ENCODE results near the gene MCOLN1. TPM values are rescaled to one million over a fixed set of nuclear protein-coding genes. Genes with fewer than 3 reads are reported as not detected.

MCOLN1 gene
- polyA plus RNA-seq, 1 of the 3 experiments (the other 2 are of a cell fraction), result 28.4 TPM

DNA sequence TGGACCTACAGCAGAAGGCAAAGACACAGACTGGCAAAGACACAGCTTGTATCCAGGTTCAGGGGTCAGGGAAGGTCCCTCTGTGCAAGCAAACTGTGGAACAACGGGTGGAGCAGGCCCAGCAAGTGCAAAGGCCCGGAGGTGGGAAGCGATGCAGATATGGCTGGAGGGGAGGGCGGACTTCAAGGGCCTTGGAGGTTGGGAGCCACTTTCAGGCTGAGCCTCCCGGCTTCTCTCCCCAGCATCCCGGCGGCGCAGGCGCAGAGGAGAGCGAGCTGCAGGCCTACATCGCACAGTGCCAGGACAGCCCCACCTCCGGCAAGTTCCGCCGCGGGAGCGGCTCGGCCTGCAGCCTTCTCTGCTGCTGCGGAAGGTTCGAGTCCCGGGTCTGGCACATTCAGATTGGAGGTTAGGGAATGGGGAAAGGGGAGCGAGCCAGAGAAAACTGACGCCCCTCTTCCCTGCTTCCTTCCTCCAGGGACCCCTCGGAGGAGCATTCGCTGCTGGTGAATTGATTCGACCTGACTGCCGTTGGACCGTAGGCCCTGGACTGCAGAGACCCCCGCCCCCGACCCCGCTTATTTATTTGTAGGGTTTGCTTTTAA is 11.0 kb downstream of the MCOLN1 start:
- TF ChIP-seq SMC3 (IDR thresholded peaks at IDR 0.05; ENCODE audit: low read depth, low read length) (no peak), YY1 (IDR thresholded peaks at IDR 0.05; ENCODE audit: low read depth) (no peak), RAD21 (IDR thresholded peaks at IDR 0.05; ENCODE audit: low read length) (no peak), RCOR1 (IDR thresholded peaks at IDR 0.05; ENCODE audit: low read length) (no peak), GABPA (IDR thresholded peaks at IDR 0.05; ENCODE audit: low read depth) (no peak), CHD2 (IDR thresholded peaks at IDR 0.05; ENCODE audit: low read length, partially characterized antibody) (no peak), MXI1 (IDR thresholded peaks at IDR 0.05; ENCODE audit: low read depth, low read length) (no peak), NRF1 (IDR thresholded peaks at IDR 0.05; ENCODE audit: low read depth, low read length) (no peak), JUND (IDR thresholded peaks at IDR 0.05) (no peak)
- TF ChIP-seq, protein P1, sequence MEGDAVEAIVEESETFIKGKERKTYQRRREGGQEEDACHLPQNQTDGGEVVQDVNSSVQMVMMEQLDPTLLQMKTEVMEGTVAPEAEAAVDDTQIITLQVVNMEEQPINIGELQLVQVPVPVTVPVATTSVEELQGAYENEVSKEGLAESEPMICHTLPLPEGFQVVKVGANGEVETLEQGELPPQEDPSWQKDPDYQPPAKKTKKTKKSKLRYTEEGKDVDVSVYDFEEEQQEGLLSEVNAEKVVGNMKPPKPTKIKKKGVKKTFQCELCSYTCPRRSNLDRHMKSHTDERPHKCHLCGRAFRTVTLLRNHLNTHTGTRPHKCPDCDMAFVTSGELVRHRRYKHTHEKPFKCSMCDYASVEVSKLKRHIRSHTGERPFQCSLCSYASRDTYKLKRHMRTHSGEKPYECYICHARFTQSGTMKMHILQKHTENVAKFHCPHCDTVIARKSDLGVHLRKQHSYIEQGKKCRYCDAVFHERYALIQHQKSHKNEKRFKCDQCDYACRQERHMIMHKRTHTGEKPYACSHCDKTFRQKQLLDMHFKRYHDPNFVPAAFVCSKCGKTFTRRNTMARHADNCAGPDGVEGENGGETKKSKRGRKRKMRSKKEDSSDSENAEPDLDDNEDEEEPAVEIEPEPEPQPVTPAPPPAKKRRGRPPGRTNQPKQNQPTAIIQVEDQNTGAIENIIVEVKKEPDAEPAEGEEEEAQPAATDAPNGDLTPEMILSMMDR (IDR thresholded peaks at IDR 0.05), result no peak
- Histone ChIP-seq H3K4me3 (ENCODE audit: low read depth in 2 of 2, low read length in 1 of 2) (peak overlapping the region; percentile 85 to 94), H3K27me3 (ENCODE audit: insufficient read depth) (no peaks in the 10 kb centered on the region), H3K27ac (ENCODE audit: low read depth in 2 of 2, low read length in 1 of 2) (peak overlapping the region; percentile 49 to 92; a peak in 3 of 4 replicates), H3K9ac (peak overlapping the region; percentile 82), H3K9me3 (no peaks in the 10 kb centered on the region), H2AFZ (ENCODE audit: low read depth) (peak overlapping the region; percentile 94), H3K9me2 (no peaks in the 10 kb centered on the region), H3K79me2 (ENCODE audit: insufficient read depth) (peaks cover 7% of the 10 kb centered on the region), H3K4me2 (peak overlapping the region; percentile 94), H3K4me1 (ENCODE audit: control insufficient read depth in 1 of 2, insufficient read depth in 2 of 2, low read depth in 1 of 2, low read length in 1 of 2) (peaks cover 0 to 15% of the 10 kb centered on the region in 2 experiments; a peak in 2 of 4 replicates), H3K36me3 (replicated peaks in 1 of 2; ENCODE audit: control insufficient read depth in 1 of 2, insufficient read depth in 2 of 2, low read length in 1 of 2) (peaks cover 7 to 10% of the 10 kb centered on the region in 2 experiments), H4K20me1 (ENCODE audit: insufficient read depth) (no peaks in the 10 kb centered on the region), H3F3A (replicated peaks; ENCODE audit: insufficient read depth) (no peaks in the 10 kb centered on the region)
- WGBS (ENCODE audit: low lambda C conversion rate), result 39% methylated on average over 20 of the region's 30 CpGs
- ChIA-PET CTCF (interaction anchor here (1.9 to 5.0 kb wide), 2 partner anchors 11 to 179 kb away, joined by 7 to 25 read pairs; partner anchors contain the start of gene MCOLN1), POLR2A (interaction anchor here (3.5 kb wide), 1 partner anchor 11 kb away, joined by 16 read pairs; the partner anchor contains the start of gene MCOLN1)
- no peak for DNase-seq

DNA sequence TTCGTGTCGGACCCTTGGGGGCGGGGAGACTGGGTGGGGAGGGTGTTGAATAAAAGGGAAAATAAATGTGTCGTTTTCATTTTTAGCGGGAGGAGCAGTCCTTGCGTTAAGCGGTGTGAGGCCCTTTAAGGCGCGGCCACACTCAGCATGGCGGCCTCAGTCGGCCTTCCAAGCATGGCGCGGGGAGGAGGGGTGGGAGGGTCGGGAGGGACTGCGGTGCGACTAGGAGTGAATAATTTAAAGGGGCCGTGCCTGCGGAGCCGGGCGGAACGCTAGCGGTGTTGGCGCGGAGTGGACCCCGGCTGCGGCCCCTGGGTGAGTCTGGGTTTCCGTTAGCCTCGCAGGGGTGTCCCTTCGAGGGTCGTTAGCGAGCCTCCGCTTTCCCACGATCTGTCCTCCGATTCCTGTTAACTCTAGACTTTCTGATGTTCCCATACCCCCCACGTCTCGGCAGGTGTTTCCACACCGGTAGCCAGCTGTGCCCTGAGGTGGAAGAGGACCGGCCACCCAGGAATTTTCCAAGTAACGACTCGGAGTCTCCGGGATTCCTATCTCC is 11.6 kb downstream of the MCOLN1 start:
- peak overlapping the region; percentile 94 for H3K4me2 ChIP-seq
- H3K36me3 ChIP-seq (replicated peaks in 1 of 2; ENCODE audit: control insufficient read depth in 1 of 2, insufficient read depth in 2 of 2, low read length in 1 of 2), result peaks cover 13 to 15% of the 10 kb centered on the region in 2 experiments
- no peaks in the 10 kb centered on the region for H3K9me2 ChIP-seq
- H3K9ac ChIP-seq, result peak overlapping the region; percentile 82
- no peaks in the 10 kb centered on the region for H3K9me3 ChIP-seq
- peak overlapping the region; percentile 85 to 94 for H3K4me3 ChIP-seq (ENCODE audit: low read depth in 2 of 2, low read length in 1 of 2)
- H2AFZ ChIP-seq (ENCODE audit: low read depth), result peak overlapping the region; percentile 94
- H3K4me1 ChIP-seq (ENCODE audit: control insufficient read depth in 1 of 2, insufficient read depth in 2 of 2, low read depth in 1 of 2, low read length in 1 of 2), result peaks cover 0 to 15% of the 10 kb centered on the region in 2 experiments; a peak in 2 of 4 replicates
- no peaks in the 10 kb centered on the region for H3F3A ChIP-seq (replicated peaks; ENCODE audit: insufficient read depth)
- ChIA-PET CTCF (interaction anchor here (1.0 to 5.0 kb wide), 2 partner anchors 12 to 184 kb away, joined by 3 to 25 read pairs; partner anchors contain the start of gene MCOLN1), POLR2A (interaction anchor here (1.4 to 3.5 kb wide), 2 partner anchors 11 to 51 kb away, joined by 3 to 16 read pairs; partner anchors contain the start of gene MCOLN1)
- H3K79me2 ChIP-seq (ENCODE audit: insufficient read depth), result peaks cover 7% of the 10 kb centered on the region
- peak; percentile 95 for DNase-seq
- under 1% methylated on average over 30 of the region's 41 CpGs for WGBS (ENCODE audit: low lambda C conversion rate)
- peak overlapping the region; percentile 87 to 92 for H3K27ac ChIP-seq (ENCODE audit: low read depth in 2 of 2, low read length in 1 of 2)
- no peaks in the 10 kb centered on the region for H3K27me3 ChIP-seq (ENCODE audit: insufficient read depth)
- no peaks in the 10 kb centered on the region for H4K20me1 ChIP-seq (ENCODE audit: insufficient read depth)
- TF ChIP-seq TCF12 (IDR thresholded peaks at IDR 0.05), result no peak
- TF ChIP-seq MXI1 (IDR thresholded peaks at IDR 0.05; ENCODE audit: low read depth, low read length), result no peak
- no peak for TF ChIP-seq RAD21 (IDR thresholded peaks at IDR 0.05; ENCODE audit: low read length)
- no peak for TF ChIP-seq ELF1 (IDR thresholded peaks at IDR 0.05)
- TF ChIP-seq RCOR1 (IDR thresholded peaks at IDR 0.05; ENCODE audit: low read length), result no peak
- TF ChIP-seq, protein P2, sequence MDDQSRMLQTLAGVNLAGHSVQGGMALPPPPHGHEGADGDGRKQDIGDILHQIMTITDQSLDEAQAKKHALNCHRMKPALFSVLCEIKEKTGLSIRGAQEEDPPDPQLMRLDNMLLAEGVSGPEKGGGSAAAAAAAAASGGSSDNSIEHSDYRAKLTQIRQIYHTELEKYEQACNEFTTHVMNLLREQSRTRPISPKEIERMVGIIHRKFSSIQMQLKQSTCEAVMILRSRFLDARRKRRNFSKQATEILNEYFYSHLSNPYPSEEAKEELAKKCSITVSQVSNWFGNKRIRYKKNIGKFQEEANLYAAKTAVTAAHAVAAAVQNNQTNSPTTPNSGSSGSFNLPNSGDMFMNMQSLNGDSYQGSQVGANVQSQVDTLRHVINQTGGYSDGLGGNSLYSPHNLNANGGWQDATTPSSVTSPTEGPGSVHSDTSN (IDR thresholded peaks at IDR 0.05), result no peak
- TF ChIP-seq TEAD4 (IDR thresholded peaks at IDR 0.05; ENCODE audit: borderline replicate concordance, insufficient read depth), result no peak
- TF ChIP-seq POLR2AphosphoS5 (IDR thresholded peaks at IDR 0.05; ENCODE audit: low read depth, low read length), result peak; percentile 39; the same call in 1 of the 2 replicates
- TF ChIP-seq, protein P3, sequence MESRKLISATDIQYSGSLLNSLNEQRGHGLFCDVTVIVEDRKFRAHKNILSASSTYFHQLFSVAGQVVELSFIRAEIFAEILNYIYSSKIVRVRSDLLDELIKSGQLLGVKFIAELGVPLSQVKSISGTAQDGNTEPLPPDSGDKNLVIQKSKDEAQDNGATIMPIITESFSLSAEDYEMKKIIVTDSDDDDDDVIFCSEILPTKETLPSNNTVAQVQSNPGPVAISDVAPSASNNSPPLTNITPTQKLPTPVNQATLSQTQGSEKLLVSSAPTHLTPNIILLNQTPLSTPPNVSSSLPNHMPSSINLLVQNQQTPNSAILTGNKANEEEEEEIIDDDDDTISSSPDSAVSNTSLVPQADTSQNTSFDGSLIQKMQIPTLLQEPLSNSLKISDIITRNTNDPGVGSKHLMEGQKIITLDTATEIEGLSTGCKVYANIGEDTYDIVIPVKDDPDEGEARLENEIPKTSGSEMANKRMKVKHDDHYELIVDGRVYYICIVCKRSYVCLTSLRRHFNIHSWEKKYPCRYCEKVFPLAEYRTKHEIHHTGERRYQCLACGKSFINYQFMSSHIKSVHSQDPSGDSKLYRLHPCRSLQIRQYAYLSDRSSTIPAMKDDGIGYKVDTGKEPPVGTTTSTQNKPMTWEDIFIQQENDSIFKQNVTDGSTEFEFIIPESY (IDR thresholded peaks at IDR 0.05; ENCODE audit: borderline replicate concordance, low read depth), result no peak
- no peak for TF ChIP-seq JUND (IDR thresholded peaks at IDR 0.05)
- no peak for TF ChIP-seq TAF1 (IDR thresholded peaks at IDR 0.05; ENCODE audit: borderline replicate concordance, low read depth, low read length)
- no peak for TF ChIP-seq RXRA (IDR thresholded peaks at IDR 0.05; ENCODE audit: borderline replicate concordance, low read depth)
- no peak for TF ChIP-seq RFX5 (IDR thresholded peaks at IDR 0.05; ENCODE audit: low read length)
- TF ChIP-seq FOXJ3 (CRISPR knock-in tag; IDR thresholded peaks at IDR 0.05), result no peak
- TF ChIP-seq GATA2 (CRISPR knock-in tag; IDR thresholded peaks at IDR 0.05), result no peak
- no peak for TF ChIP-seq GABPA (IDR thresholded peaks at IDR 0.05; ENCODE audit: low read depth)
- TF ChIP-seq, protein P4, sequence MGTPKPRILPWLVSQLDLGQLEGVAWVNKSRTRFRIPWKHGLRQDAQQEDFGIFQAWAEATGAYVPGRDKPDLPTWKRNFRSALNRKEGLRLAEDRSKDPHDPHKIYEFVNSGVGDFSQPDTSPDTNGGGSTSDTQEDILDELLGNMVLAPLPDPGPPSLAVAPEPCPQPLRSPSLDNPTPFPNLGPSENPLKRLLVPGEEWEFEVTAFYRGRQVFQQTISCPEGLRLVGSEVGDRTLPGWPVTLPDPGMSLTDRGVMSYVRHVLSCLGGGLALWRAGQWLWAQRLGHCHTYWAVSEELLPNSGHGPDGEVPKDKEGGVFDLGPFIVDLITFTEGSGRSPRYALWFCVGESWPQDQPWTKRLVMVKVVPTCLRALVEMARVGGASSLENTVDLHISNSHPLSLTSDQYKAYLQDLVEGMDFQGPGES (IDR thresholded peaks at IDR 0.05; ENCODE audit: low read depth, low read length), result no peak

Measured in SK-N-SH (cell line).